ENCODE data around the gene LZIC. TPM values are rescaled to one million over a fixed set of nuclear protein-coding genes. Genes with fewer than 3 reads are reported as not detected.

The LZIC gene
- total and polyA plus RNA-seq, 2 of the 13 experiments (the other 11 are each of a cell fraction or from before 2014, with no cell fraction given) = 25.2 to 71.8 TPM

GRCh38 chr1:9909234-9910046 is 33.8 kb downstream of the LZIC start (continued):
- TF ChIP-seq ARID4A (CRISPR knock-in tag; IDR thresholded peaks at IDR 0.05; ENCODE audit: borderline replicate concordance) = 0 out of 2 replicates have a peak, but pooled peaks have one; percentile 11
- TF ChIP-seq KDM2A (CRISPR knock-in tag; IDR thresholded peaks at IDR 0.05; ENCODE audit: borderline replicate concordance, low read depth) = 0 out of 2 replicates have a peak, but pooled peaks have one; percentile 16
- no peak for TF ChIP-seq ZNF713 (CRISPR knock-in tag; IDR thresholded peaks at IDR 0.05)
- no peak for TF ChIP-seq NR1H2 (CRISPR knock-in tag; IDR thresholded peaks at IDR 0.05; ENCODE audit: borderline replicate concordance, low read depth)
- no peak for TF ChIP-seq HOMEZ (CRISPR knock-in tag; IDR thresholded peaks at IDR 0.05; ENCODE audit: low read depth)
- no peak for TF ChIP-seq SIX1 (CRISPR knock-in tag; IDR thresholded peaks at IDR 0.05; ENCODE audit: borderline replicate concordance)
- TF ChIP-seq ZNF670 (CRISPR knock-in tag; IDR thresholded peaks at IDR 0.05; ENCODE audit: borderline replicate concordance) = no peak
- TF ChIP-seq NFE2L1 (CRISPR knock-in tag; IDR thresholded peaks at IDR 0.05; ENCODE audit: borderline replicate concordance) = no peak
- no peak for TF ChIP-seq ZSCAN9 (CRISPR knock-in tag; IDR thresholded peaks at IDR 0.05; ENCODE audit: borderline replicate concordance)
- no peak for TF ChIP-seq ZNF432 (CRISPR knock-in tag; IDR thresholded peaks at IDR 0.05; ENCODE audit: borderline replicate concordance)
- TF ChIP-seq PATZ1 (CRISPR knock-in tag; IDR thresholded peaks at IDR 0.05) = no peak; the same call in 1 of the 2 replicates
- TF ChIP-seq IKZF5 (CRISPR knock-in tag; IDR thresholded peaks at IDR 0.05) = no peak
- TF ChIP-seq MIER3 (CRISPR knock-in tag; IDR thresholded peaks at IDR 0.05; ENCODE audit: borderline replicate concordance) = no peak
- TF ChIP-seq FOXC1 (CRISPR knock-in tag; IDR thresholded peaks at IDR 0.05; ENCODE audit: borderline replicate concordance) = no peak
- TF ChIP-seq ZNF383 (CRISPR knock-in tag; IDR thresholded peaks at IDR 0.05; ENCODE audit: borderline replicate concordance) = no peak
- no peak for TF ChIP-seq ATF7 (IDR thresholded peaks at IDR 0.05)
- TF ChIP-seq ATF7 (CRISPR knock-in tag; IDR thresholded peaks at IDR 0.05) = no peak
- no peak for TF ChIP-seq SETDB1 (CRISPR knock-in tag; IDR thresholded peaks at IDR 0.05; ENCODE audit: borderline replicate concordance)
- no peak for TF ChIP-seq ZNF460 (CRISPR knock-in tag; IDR thresholded peaks at IDR 0.05; ENCODE audit: borderline replicate concordance)
